Transverse colon (tissue), 4 donors: ENCODE measurements around the gene FBXL14.

Experiments
- POLR2A ChIP-seq: fragments of 450-650 bp; IDR thresholded peaks from one replicate; pipeline ENCODE4 v1.6.1; 2016; ENCODE audit warnings: antibody characterized with exemption, mild to moderate bottlenecking, moderate library complexity
- POLR2AphosphoS5 ChIP-seq, 3 donors: sonication (generic); formaldehyde crosslinking; IDR thresholded peaks; one replicate each; pipeline ENCODE4 v1.6.1; 2016; ENCODE audit warnings: antibody characterized with exemption in 3 of 3
- TF ChIP-seq, protein P1 (sequence below), 5 experiments: fragments of 200-600 bp in 3 of 5; fragments of 450-650 bp in 2 of 5; sonication (generic) in 3 of 5; IDR thresholded peaks; 1 replicate in 2 of 5; 2 replicates in 3 of 5; pipeline ENCODE4 v1.5.1; 2016 to 2017; ENCODE audit warnings: antibody characterized with exemption in 5 of 5, inconsistent platforms in 3 of 5, mild to moderate bottlenecking in 2 of 5, moderate library complexity in 1 of 5

DNA sequence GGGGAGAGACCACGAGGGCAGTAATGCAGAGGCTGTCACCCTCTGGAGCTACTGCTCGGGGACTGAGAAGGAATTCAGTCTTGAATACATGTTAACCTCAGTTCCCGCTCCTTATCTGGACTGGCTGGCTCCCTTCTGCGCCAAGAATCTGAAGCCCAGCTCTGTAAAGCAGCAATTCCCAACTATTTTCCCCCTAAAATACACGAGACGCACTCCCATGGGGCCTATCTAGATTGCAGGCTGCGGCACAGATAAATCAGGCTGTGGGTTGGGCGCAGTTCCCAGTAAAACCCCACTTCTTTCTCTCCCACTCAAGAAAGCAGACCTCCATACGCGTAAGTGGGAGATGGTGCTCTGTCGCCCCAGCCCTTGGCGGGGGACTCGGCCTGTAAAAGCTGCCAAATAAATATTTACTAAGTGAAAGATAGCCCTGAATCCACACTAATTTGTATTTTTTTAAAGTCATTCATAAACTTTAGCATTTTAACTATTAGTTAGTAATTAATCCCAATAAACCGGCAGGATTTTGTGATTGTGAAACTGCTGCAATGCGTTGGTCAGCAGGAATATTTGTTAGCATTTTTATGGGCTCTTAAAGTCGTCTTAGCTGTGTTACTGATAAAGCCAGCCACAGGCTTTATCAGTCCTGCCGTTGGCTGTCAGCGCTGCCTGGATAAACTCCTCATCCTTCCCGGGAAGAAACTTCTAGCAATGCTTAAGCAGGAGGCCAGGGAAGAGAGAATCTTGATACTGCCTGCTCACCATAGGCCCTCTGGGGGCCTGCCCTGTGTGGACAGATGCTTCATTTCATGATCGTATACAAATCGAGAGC, 17.8 kb downstream of the FBXL14 start:
- no peak for TF ChIP-seq POLR2AphosphoS5 (IDR thresholded peaks at IDR 0.05)
- TF ChIP-seq, protein P1, sequence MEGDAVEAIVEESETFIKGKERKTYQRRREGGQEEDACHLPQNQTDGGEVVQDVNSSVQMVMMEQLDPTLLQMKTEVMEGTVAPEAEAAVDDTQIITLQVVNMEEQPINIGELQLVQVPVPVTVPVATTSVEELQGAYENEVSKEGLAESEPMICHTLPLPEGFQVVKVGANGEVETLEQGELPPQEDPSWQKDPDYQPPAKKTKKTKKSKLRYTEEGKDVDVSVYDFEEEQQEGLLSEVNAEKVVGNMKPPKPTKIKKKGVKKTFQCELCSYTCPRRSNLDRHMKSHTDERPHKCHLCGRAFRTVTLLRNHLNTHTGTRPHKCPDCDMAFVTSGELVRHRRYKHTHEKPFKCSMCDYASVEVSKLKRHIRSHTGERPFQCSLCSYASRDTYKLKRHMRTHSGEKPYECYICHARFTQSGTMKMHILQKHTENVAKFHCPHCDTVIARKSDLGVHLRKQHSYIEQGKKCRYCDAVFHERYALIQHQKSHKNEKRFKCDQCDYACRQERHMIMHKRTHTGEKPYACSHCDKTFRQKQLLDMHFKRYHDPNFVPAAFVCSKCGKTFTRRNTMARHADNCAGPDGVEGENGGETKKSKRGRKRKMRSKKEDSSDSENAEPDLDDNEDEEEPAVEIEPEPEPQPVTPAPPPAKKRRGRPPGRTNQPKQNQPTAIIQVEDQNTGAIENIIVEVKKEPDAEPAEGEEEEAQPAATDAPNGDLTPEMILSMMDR (IDR thresholded peaks at IDR 0.05), result no peak
- TF ChIP-seq POLR2A, result no peak
